HepG2 (cell line): Measurements from ENCODE around the gene DGCR2. TPM values are rescaled to one million over a fixed set of nuclear protein-coding genes. Genes with fewer than 3 reads are reported as not detected.

Experiments used
- ATAC-seq: fragments of 200-7000 bp; cut with Tn5 transposase; 3 replicates; pipeline ENCODE4 v1.9.1; 2020; ENCODE audit warnings: mild to moderate bottlenecking, moderate library complexity
- BruUV-seq: library from RNA; stranded (reverse); fragments of 400-500 nt; replicated peaks from 2 replicates; lab custom pipeline; 2021; lab: Mats Ljungman, UMichigan
- CTCF ChIA-PET: fragments of 300-600 bp; formaldehyde crosslinking; extraction: SDS; loops from one replicate; lab custom pipeline; 2021; ENCODE audit warnings: low total read pairs, inconsistent platforms, low intra/inter-chr PET ratio; lab: Yijun Ruan, JAX
- POLR2A ChIA-PET: fragments of 350-600 bp; sonication (Branson Sonifier 250); formaldehyde crosslinking; loops from one replicate; lab custom pipeline; 2020; ENCODE audit warnings: antibody characterized with exemption, inconsistent platforms; lab: Yijun Ruan, JAX
- DNase-seq: peaks from one replicate; pipeline ENCODE4 v3.0.0-alpha.2; 2015; ENCODE audit warnings: low spot score
- FAIRE-seq: peaks from 3 replicates; lab custom pipeline; 2011; peaks lifted over from hg19 to GRCh38; lab: Jason Lieb, UNC
- H2AFZ ChIP-seq: one replicate; pipeline ENCODE4 v1.6.1; 2011; ENCODE audit warnings: low read length, inconsistent platforms
- H3K27ac ChIP-seq: fragments of 300-600 bp; 3 replicates; pipeline ENCODE4 v1.8.0; 2011; ENCODE audit warnings: mixed run types, mild to moderate bottlenecking, mixed read lengths, low read length, inconsistent platforms; ENCODE audit not compliant: insufficient read depth; ENCODE audit errors: extremely low read length
- H3K27me3 ChIP-seq, 2 experiments: fragments of 200-600 bp in 1 of 2; 2 replicates in 1 of 2; 3 replicates in 1 of 2; pipeline versions ENCODE4 v1.6.0 to v1.8.0; 2011; ENCODE audit warnings: low read length in 2 of 2, mild to moderate bottlenecking in 2 of 2, moderate library complexity in 2 of 2, inconsistent platforms in 1 of 2; ENCODE audit not compliant: insufficient read depth in 2 of 2, control insufficient read depth in 1 of 2
- H3K36me3 ChIP-seq, 2 experiments: fragments of 200-600 bp in 1 of 2; replicated peaks in 1 of 2; 2 replicates in 1 of 2; 3 replicates in 1 of 2; pipeline versions ENCODE4 v1.5.1 to v1.8.0; 2011; ENCODE audit warnings: low read length in 2 of 2, inconsistent platforms in 1 of 2; ENCODE audit not compliant: insufficient read depth in 2 of 2, control insufficient read depth in 1 of 2
- H3K4me1 ChIP-seq: 2 replicates; pipeline ENCODE4 v1.5.1; 2012; ENCODE audit warnings: low read length, inconsistent platforms; ENCODE audit not compliant: insufficient read depth
- H3K4me2 ChIP-seq: 2 replicates; pipeline ENCODE4 v1.6.0; 2011; ENCODE audit warnings: low read depth, low read length, inconsistent platforms
- H3K4me3 ChIP-seq, 3 experiments: fragments of 200-600 bp in 1 of 3; sonication (generic), shearing (Covaris generic) in 1 of 3; replicated peaks in 1 of 3; 2 replicates each; pipeline ENCODE4 v1.5.1; 2011 to 2016; ENCODE audit warnings: low read length in 3 of 3, inconsistent platforms in 2 of 3, low read depth in 2 of 3, mild to moderate bottlenecking in 2 of 3, control low read depth in 1 of 3, mixed read lengths in 1 of 3; ENCODE audit not compliant: insufficient read depth in 1 of 3
- H3K79me2 ChIP-seq: one replicate; pipeline ENCODE4 v1.6.1; 2011; ENCODE audit warnings: low read length, inconsistent platforms; ENCODE audit not compliant: insufficient read depth
- H3K9ac ChIP-seq: 2 replicates; pipeline ENCODE4 v1.6.0; 2011; ENCODE audit warnings: mild to moderate bottlenecking, low read depth, low read length, inconsistent platforms; ENCODE audit not compliant: insufficient read depth
- H3K9me3 ChIP-seq: 2 replicates; pipeline ENCODE4 v1.5.1; 2012; ENCODE audit warnings: mild to moderate bottlenecking, low read length
- H4K20me1 ChIP-seq: 2 replicates; pipeline ENCODE4 v1.6.0; 2011; ENCODE audit warnings: inconsistent platforms, mild to moderate bottlenecking, low read length, moderate library complexity; ENCODE audit not compliant: insufficient read depth
- RBM22 ChIP-seq: fragments of 200-400 bp; formaldehyde crosslinking; optimal IDR thresholded peaks from 2 replicates; pipeline ENCODE3; 2017; ENCODE audit warnings: mild to moderate bottlenecking, low read length, moderate library complexity
- TERF1 ChIP-seq: sonication (generic); formaldehyde crosslinking; IDR thresholded peaks from 2 replicates; pipeline ENCODE4 v1.8.0; 2022; ENCODE audit warnings: mild to moderate bottlenecking, missing genetic modification reagents, moderate library complexity
- THAP7 ChIP-seq: sonication (generic); formaldehyde crosslinking; IDR thresholded peaks from 2 replicates; pipeline ENCODE4 v1.8.1; 2023; ENCODE audit warnings: mild to moderate bottlenecking, missing genetic modification reagents
- TIGD3 ChIP-seq: sonication (generic); formaldehyde crosslinking; IDR thresholded peaks from 2 replicates; pipeline ENCODE4 v1.5.1; 2020; ENCODE audit warnings: mild to moderate bottlenecking, missing genetic modification reagents, borderline replicate concordance
- ZKSCAN1 ChIP-seq: fragments of 150-350 bp; IDR thresholded peaks from 2 replicates; pipeline ENCODE4 v1.6.1; 2014; ENCODE audit warnings: low read length
- ZNF777 ChIP-seq: sonication (generic); formaldehyde crosslinking; IDR thresholded peaks from 2 replicates; pipeline ENCODE4 v1.4.0; 2020; ENCODE audit warnings: missing genetic modification reagents
- WGBS: methylation state at CpG from one replicate; pipeline ENCODE4 v1.1.6; 2017; ENCODE audit warnings: low lambda C conversion rate; 5-methylcytosine and 5-hydroxymethylcytosine counted together
- in situ Hi-C: cut with HindIII; loops from 2 replicates; pipeline ENCODE4 v1.10.0; 2017; ENCODE audit warnings: low pct_unique_long_range_greater_than_20kb; ENCODE audit not compliant: extremely low pct_ligation_motif_present
- intact Hi-C: fragments of 100-400 bp; cut with micrococcal nuclease; formaldehyde crosslinking; loops from one replicate; pipeline ENCODE4 v1.10.0; 2022; ENCODE audit not compliant: unreplicated experiment
- polyA plus RNA-seq, 8 experiments: library from polyadenylated mRNA; depleted of rRNA in 3 of 8; stranded (reverse) in 7 of 8; unstranded in 1 of 8; fragments of >200 nt; fragmentation: Illumina TruSeq in 4 of 8; extraction: Trizol in 4 of 8; gene quantifications; 2 replicates each; pipeline versions ENCODE4 v1.2.1 to v1.2.3, GENCODE V29; 2011 to 2016; ENCODE audit warnings: low read depth in 4 of 8, missing spikeins in 1 of 8, mixed read lengths in 1 of 8; ENCODE audit not compliant: insufficient read depth in 1 of 8
- total RNA-seq, 5 experiments: library from RNA; depleted of rRNA; stranded (reverse); fragments of >200 nt; fragmentation: Illumina TruSeq; extraction: Trizol; gene quantifications; 2 replicates each; pipeline ENCODE4 v1.2.3, GENCODE V29; 2016; ENCODE audit warnings: low read depth in 1 of 5

DGCR2 gene
- total and polyA plus RNA-seq, 2 of the 13 experiments (the other 11 are each of a cell fraction or from before 2014, with no cell fraction given): 23.1 to 35.3 TPM

GRCh38 chr22:19150482-19151328, 28.5 kb upstream of the DGCR2 start (continued):
- TF ChIP-seq RBM22 (no peak), TERF1 (CRISPR knock-in tag) (no peak), THAP7 (CRISPR knock-in tag) (no peak), ZNF777 (CRISPR knock-in tag) (no peak), ZKSCAN1 (no peak)
- TF ChIP-seq, all 625 proteins: peak for 0

GRCh38 chr22:19149991-19150390, 27.8 kb upstream of the DGCR2 start, which contains the start of gene GSC2:
Gene GSC2 (minus strand): TSS chr22:19150292. CDS start chr22:19150283, 9 bp downstream.
- FAIRE-seq: no peak
- in situ Hi-C loops: no loop called here
- Histone ChIP-seq H3K27ac (no peak within 1 kb of the TSS), H3K4me1 (peaks cover 10% of the 10 kb centered on the region; the same call in 1 of the 2 replicates), H3K79me2 (no peaks in the 10 kb centered on the region), H4K20me1 (no peaks in the 10 kb centered on the region), H3K9me3 (no peaks in the 10 kb centered on the region), H2AFZ (no peak within 1 kb of the TSS), H3K36me3 (no peaks in the 10 kb centered on the region), H3K4me2 (peak within 1 kb of the TSS; percentile 32; the same call in 1 of the 2 replicates), H3K9ac (no peak within 1 kb of the TSS), H3K27me3 (peaks cover 7 to 61% of the 10 kb centered on the region in 2 experiments; a peak in 4 of 5 replicates), H3K4me3 (peak within 1 kb of the TSS in 1 of 3 experiments; percentile 28; a peak in 1 of 6 replicates)
- TF ChIP-seq TIGD3: no peak
- no peak for DNase-seq
- intact Hi-C loops: no loop called here
- no TSS peak for BruUV-seq
- no peak for ATAC-seq
- ChIA-PET POLR2A (no interaction called here), CTCF (no interaction called here)
- no CpG with 5 or more reads among the region's 59 CpGs for WGBS
